Aortic smooth muscle cell (primary cell): ENCODE data around the gene ADAMTS9. TPM values are rescaled to one million over a fixed set of nuclear protein-coding genes. Genes with fewer than 3 reads are reported as not detected.

Experiments used
- total RNA-seq: library from RNA; depleted of rRNA; stranded (reverse); fragments of >200 nt; gene quantifications from 2 replicates; pipeline ENCODE4 v1.2.3, GENCODE V29; 2014

ADAMTS9 gene
- 8.3 and 12.3 TPM in 2 replicates for total RNA-seq

GRCh38 chr3:64687781-64688604, at the start of gene ADAMTS9:
ADAMTS9 (minus strand) TSS chr3:64688000; CDS start chr3:64687657, 343 bp downstream.

